Right atrium auricular region (tissue), 2 donors: ENCODE data around the gene ANKRD13B. TPM values are rescaled to one million over a fixed set of nuclear protein-coding genes. Genes with fewer than 3 reads are reported as not detected.
"Not testable (repeated sequence)": the region's sequence is repeated elsewhere in the genome, so short reads cannot be mapped to it uniquely, and the experiment has no call there.

ENCODE experiments used
- DNase-seq: peaks from one replicate; pipeline ENCODE4 v3.0.0-alpha.2; 2019; ENCODE audit warnings: low spot score
- H3K27ac ChIP-seq, 2 donors: fragments of 200-600 bp; sonication (generic); 1 replicate in 1 of 2; 2 replicates in 1 of 2; pipeline ENCODE4 v1.5.1; 2016 to 2019
- H3K27me3 ChIP-seq, 2 donors: fragments of 200-600 bp; sonication (generic); one replicate each; pipeline versions ENCODE4 v1.5.1 to v1.6.0; 2017 to 2019
- H3K36me3 ChIP-seq: fragments of 200-600 bp; sonication (generic); one replicate; pipeline ENCODE4 v1.5.1; 2016
- H3K4me1 ChIP-seq, 2 donors: fragments of 200-600 bp; sonication (generic); one replicate each; pipeline versions ENCODE4 v1.5.1 to v1.6.0; 2017 to 2019
- H3K4me3 ChIP-seq, 2 donors: fragments of 200-600 bp; sonication (generic); 1 replicate in 1 of 2; 2 replicates in 1 of 2; pipeline ENCODE4 v1.5.1; 2017 to 2019; ENCODE audit warnings: mild to moderate bottlenecking in 1 of 2, moderate library complexity in 1 of 2
- H3K9me3 ChIP-seq, 2 donors: fragments of 200-600 bp; sonication (generic); one replicate each; pipeline ENCODE4 v1.5.1; 2019
- total RNA-seq, 2 donors: library from RNA; depleted of rRNA; stranded (reverse); fragments of >200 nt; gene quantifications; one replicate each; pipeline ENCODE4 v1.1.0, GENCODE V29; 2016
- TF ChIP-seq, protein P1 (sequence below), 2 donors: fragments of 200-600 bp; sonication (generic); IDR thresholded peaks; one replicate each; pipeline ENCODE4 v1.5.1; 2019; ENCODE audit warnings: antibody characterized with exemption in 2 of 2

The ANKRD13B gene
- total RNA-seq, 2 donors from 2014 or later: 6.6 to 8.3 TPM

DNA sequence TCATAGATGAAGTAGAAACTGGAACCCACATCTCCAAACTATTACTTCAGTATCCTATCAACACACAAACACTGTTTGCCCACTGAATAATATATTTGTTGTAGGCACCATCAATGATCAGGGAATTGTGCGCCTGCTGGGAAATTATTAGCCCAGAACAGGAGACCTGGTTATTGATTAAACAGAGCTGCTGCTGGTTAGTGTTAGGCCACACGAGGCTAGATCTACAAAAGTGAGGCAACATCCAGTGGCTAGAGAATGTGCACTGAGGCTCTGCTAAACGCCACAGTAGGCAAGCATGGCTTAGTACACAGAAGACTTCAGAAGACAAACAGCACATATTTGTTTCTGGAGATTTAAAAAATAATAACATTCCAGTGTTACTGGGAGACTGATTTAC, 37.1 kb upstream of the ANKRD13B start:
- Histone ChIP-seq H3K4me1 (no peaks in the 10 kb centered on the region), H3K4me3 (no peak overlapping the region), H3K36me3 (no peaks in the 10 kb centered on the region), H3K27me3 (no peaks in the 10 kb centered on the region), H3K27ac (no peak overlapping the region), H3K9me3 (no peaks in the 10 kb centered on the region)
- TF ChIP-seq, protein P1, sequence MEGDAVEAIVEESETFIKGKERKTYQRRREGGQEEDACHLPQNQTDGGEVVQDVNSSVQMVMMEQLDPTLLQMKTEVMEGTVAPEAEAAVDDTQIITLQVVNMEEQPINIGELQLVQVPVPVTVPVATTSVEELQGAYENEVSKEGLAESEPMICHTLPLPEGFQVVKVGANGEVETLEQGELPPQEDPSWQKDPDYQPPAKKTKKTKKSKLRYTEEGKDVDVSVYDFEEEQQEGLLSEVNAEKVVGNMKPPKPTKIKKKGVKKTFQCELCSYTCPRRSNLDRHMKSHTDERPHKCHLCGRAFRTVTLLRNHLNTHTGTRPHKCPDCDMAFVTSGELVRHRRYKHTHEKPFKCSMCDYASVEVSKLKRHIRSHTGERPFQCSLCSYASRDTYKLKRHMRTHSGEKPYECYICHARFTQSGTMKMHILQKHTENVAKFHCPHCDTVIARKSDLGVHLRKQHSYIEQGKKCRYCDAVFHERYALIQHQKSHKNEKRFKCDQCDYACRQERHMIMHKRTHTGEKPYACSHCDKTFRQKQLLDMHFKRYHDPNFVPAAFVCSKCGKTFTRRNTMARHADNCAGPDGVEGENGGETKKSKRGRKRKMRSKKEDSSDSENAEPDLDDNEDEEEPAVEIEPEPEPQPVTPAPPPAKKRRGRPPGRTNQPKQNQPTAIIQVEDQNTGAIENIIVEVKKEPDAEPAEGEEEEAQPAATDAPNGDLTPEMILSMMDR (IDR thresholded peaks at IDR 0.05): no peak
- DNase-seq: no peak

DNA sequence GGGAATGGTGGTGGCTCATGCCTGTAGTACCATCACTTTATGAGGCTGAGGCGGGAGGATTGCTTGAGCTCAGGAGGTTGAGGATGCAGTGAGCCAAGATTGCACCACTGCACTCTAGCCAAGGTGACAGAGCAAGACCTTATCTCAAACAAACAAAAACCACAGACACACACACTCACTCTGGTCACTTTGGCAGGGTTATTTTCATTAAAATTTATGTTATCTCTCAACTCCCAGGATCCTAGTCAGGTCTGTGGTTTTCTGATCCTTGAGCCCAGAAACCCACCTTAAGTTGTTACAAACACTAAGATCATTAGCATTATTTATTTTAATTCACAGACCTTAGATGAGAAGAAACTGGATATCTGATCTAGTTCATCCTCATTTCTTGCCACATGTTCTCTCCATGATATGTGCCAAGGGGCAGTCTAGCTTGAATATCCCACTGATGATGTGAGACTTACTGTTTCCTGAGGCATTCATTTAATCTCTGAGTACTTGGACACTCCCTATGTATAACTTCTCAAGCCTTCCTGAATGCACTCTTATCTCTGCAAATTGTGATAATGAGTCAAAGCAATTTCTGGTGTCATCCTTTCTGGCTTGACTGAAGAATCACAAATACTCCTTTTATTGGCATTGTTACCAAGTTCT, 35.7 kb upstream of the ANKRD13B start:
- Histone ChIP-seq H3K36me3 (no peaks in the 10 kb centered on the region), H3K4me1 (peaks cover 0 to 11% of the 10 kb centered on the region in 2 donors), H3K4me3 (no peak overlapping the region), H3K27ac (no peak overlapping the region), H3K9me3 (no peaks in the 10 kb centered on the region), H3K27me3 (no peaks in the 10 kb centered on the region)
- DNase-seq: no peak
- TF ChIP-seq, protein P1 (IDR thresholded peaks at IDR 0.05): no peak

DNA sequence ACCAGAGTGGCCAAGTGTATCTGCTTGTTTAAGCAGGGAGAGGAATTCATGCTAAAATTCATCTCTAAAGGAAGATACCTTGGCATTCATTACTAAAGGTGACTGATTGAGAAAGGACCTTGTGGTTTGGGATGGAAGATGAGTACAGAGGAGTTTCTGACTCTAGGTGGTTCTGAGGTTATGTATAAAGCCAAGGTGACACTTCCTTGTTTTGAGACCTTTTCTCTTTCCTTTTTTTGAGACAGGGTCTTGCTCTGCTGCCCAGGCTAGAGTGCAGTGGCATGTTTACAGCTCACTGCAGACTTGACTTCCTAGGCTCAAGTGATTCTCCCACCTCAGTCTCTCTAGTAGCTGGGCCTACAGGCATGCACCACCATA, 35.2 kb upstream of the ANKRD13B start:
- Histone ChIP-seq H3K27me3 (no peaks in the 10 kb centered on the region), H3K4me3 (no peak overlapping the region), H3K27ac (no peak overlapping the region), H3K4me1 (peaks cover 0 to 17% of the 10 kb centered on the region in 2 donors), H3K9me3 (no peaks in the 10 kb centered on the region), H3K36me3 (no peaks in the 10 kb centered on the region)
- TF ChIP-seq, protein P1 (IDR thresholded peaks at IDR 0.05): no peak
- no peak for DNase-seq

DNA sequence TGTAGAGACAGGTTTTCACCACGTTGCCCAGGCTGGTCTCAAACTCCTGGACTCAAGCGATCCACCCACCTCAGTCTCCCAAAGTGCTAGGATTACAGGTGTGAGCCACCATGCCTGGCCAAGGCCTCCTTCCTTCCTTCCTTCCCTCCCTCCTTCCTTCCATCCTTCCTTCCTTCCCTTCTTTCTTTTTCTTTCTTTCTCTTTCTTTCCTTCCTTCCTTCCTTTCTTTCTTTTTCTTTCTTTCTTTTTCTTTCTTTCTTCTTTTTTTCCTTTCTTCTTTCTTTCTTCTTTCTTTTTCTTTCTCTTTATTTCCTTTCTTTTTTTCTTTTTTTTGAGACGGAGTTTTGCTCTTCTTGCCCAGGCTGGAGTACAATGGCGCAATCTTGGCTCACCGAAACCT, 34.8 kb upstream of the ANKRD13B start:
- H3K9me3 ChIP-seq, H3K27me3 ChIP-seq, H3K4me3 ChIP-seq, DNase-seq, H3K36me3 ChIP-seq, H3K27ac ChIP-seq: not testable (repeated sequence)
- peaks cover 0 to 17% of the 10 kb centered on the region in 2 donors for H3K4me1 ChIP-seq

DNA sequence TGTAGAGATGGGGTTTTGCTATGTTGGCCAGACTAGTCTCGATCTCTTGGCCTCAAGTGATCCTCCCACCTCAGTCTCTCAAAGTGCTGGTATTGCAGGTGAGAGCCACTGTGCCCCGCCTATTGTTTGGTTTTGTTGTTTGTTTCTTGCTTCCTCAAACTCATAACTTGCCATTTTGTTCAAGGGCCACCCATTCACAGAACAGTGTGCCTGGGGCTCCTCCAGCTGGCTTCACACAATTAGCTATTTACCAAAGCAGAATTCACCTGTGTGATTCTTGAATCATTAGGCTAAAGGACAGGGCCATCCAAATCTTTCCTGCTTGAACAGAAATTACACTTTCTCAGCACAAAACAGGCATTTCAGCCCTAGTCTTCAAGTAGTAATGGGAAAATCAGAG, 33.3 kb upstream of the ANKRD13B start:
- H3K4me1 ChIP-seq: peaks cover 0 to 21% of the 10 kb centered on the region in 2 donors
- H3K4me3 ChIP-seq: no peak overlapping the region
- TF ChIP-seq, protein P1 (IDR thresholded peaks at IDR 0.05): no peak
- no peak for DNase-seq
- no peaks in the 10 kb centered on the region for H3K27me3 ChIP-seq
- H3K27ac ChIP-seq: no peak overlapping the region
- H3K36me3 ChIP-seq: no peaks in the 10 kb centered on the region
- no peaks in the 10 kb centered on the region for H3K9me3 ChIP-seq

DNA sequence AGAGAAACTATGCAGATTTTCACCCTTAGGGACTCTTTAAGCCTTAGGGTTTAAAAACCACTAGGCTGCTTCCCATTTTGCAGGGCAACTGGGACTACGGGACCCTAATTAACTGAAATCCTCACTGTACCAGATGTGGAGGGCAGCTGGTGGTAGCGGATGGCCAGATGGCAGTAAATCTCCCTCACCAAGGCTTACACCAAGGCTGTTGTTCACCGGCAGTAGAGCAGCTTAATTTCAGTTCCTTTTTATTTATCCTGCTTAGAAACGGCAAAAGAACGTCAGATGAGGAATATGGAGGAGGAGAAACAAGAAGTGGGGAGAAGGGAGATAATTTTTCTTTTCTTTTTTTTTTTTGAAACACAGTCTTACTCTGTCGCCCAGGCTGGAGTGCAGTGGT, 32.6 kb upstream of the ANKRD13B start:
- TF ChIP-seq, protein P1 (IDR thresholded peaks at IDR 0.05): no peak
- no peak for DNase-seq

More for the DNA sequence above, 32.6 kb upstream of the ANKRD13B start:
- H3K27ac ChIP-seq: no peak overlapping the region
- H3K27me3 ChIP-seq: no peaks in the 10 kb centered on the region
- no peaks in the 10 kb centered on the region for H3K9me3 ChIP-seq
- H3K36me3 ChIP-seq: no peaks in the 10 kb centered on the region
- H3K4me3 ChIP-seq: no peak overlapping the region
- peaks cover 0 to 26% of the 10 kb centered on the region in 2 donors for H3K4me1 ChIP-seq
